GM18951 (cell line): ENCODE data around the gene ITPR3.
"Not testable (repeated sequence)": the region's sequence is repeated elsewhere in the genome, so short reads cannot be mapped to it uniquely, and the experiment has no call there.

ENCODE experiments used
- POLR2A ChIP-seq: IDR thresholded peaks from 4 replicates; pipeline ENCODE4 v1.6.1; 2011; ENCODE audit warnings: mild to moderate bottlenecking; ENCODE audit not compliant: insufficient read length, insufficient read depth; ENCODE audit errors: extremely low read depth
- in situ Hi-C: fragments of 300-500 bp; cut with MboI; formaldehyde crosslinking; loops from one replicate; pipeline ENCODE4 v1.12.0; 2022; ENCODE audit warnings: low sequenced_read_pairs, mixed read lengths, inconsistent platforms; ENCODE audit not compliant: unreplicated experiment

Gene ITPR3

GRCh38 chr6:33595001-33595846 lies 25.9 kb upstream of the ITPR3 start:
- no peak for TF ChIP-seq POLR2A

DNA sequence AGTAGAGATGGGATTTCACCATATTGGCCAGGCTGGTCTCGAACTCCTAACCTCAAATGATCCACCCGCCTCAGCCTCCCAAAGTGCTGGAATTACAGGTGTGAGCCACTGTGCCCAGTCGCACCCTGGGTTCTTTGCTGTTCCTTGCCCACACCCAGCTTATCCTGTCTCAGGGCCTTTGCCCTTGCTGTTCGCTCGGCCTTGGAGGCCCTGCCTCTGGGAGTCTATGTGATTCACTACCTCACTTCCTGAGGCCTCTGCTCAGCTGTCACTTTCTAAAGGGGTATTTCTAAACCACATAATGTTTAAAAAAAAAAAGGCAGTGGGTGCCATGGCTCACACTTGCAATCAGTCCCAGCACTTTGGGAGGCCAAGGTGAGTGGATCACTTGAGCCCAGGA lies 24.2 kb upstream of the ITPR3 start:
- in situ Hi-C loops = not testable (repeated sequence)

More at GRCh38 chr6:33595001-33595846, 25.9 kb upstream of the ITPR3 start:
- in situ Hi-C loops = no loop called here

- TF ChIP-seq POLR2A = no peak
- in situ Hi-C loops = no loop called here
These were observed 23.4 kb upstream of the ITPR3 start for GRCh38 chr6:33597551-33598322.

DNA sequence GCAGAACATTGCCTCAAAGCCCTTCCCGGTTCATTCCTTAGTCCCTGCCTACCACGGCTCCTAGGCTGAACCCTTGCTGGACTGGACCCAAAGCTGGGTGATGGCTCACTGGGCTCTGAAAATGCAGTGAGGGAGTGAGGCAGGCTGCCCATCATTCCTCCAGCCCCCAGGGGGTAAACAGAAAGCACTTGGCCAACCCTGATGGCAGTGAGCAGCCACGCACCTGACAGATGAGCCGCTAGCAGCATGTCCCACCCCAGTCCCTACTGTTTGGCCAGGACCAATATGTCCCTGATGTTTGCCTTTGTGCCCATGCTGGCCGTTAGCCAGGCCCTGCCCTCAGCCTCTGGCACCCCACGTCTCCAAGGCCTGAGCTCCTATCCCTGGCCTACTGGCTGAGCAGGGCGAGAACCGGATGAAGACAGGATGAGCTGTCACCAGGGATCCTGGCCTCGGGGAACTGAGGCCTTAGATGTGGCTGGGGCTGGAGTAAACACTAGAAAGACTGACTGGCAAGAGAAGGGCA lies 21.6 kb upstream of the ITPR3 start:
- in situ Hi-C loops = no loop called here
- TF ChIP-seq POLR2A = no peak

DNA sequence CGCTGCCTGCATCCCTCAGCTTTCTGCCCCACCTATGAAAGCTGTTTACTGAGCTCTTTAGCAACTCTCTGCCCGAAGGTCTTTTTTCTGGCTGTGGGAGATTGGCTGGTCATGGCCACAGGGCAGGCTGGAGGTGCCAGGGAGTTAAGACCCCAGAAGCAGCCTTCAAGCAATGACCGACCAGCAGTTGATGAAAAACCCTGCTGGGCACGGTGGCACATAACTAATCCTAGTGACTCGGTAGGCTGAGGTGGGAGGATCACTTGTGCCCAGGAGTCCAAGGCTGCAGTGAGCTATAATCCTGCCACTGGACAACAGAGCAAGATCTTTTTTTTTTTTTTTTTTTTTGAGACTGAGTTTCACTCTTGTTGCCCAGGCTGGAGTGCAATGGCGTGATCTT lies 20.4 kb upstream of the ITPR3 start:
- no peak for TF ChIP-seq POLR2A
- in situ Hi-C loops = no loop called here

GRCh38 chr6:33602180-33602579 lies 18.9 kb upstream of the ITPR3 start:
- no peak for TF ChIP-seq POLR2A
- in situ Hi-C loops = no loop called here

GRCh38 chr6:33604941-33605854 lies 15.9 kb upstream of the ITPR3 start:
- no peak for TF ChIP-seq POLR2A
- in situ Hi-C loops = no loop called here

GRCh38 chr6:33606642-33607041 lies 14.5 kb upstream of the ITPR3 start:
- no peak for TF ChIP-seq POLR2A
- in situ Hi-C loops = no loop called here

- in situ Hi-C loops = no loop called here
- TF ChIP-seq POLR2A = no peak
These were observed 13.9 kb upstream of the ITPR3 start for GRCh38 chr6:33607126-33607783.

DNA sequence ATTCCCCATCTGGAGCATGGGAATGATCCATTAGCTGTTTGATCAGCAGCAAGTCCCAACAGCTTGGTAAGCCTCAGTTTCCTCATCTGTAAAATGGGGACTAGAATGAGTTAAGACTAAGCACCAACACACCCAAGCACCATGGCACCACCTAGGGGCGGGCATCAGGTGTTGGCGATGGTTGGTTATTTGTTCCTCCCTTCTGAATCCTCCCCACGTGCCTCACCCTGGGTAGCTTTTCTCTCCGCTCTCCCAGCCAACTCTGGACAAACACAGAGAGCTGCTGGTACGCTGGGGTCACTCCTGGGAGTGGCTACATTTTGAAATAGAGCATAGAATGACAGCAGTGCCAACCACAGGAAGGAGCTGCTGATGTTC lies 13.3 kb upstream of the ITPR3 start:
- in situ Hi-C loops = no loop called here

GRCh38 chr6:33609019-33609418 lies 12.1 kb upstream of the ITPR3 start:
- in situ Hi-C loops = no loop called here
- no peak for TF ChIP-seq POLR2A

More for the DNA sequence above, 13.3 kb upstream of the ITPR3 start:
- TF ChIP-seq POLR2A = no peak

DNA sequence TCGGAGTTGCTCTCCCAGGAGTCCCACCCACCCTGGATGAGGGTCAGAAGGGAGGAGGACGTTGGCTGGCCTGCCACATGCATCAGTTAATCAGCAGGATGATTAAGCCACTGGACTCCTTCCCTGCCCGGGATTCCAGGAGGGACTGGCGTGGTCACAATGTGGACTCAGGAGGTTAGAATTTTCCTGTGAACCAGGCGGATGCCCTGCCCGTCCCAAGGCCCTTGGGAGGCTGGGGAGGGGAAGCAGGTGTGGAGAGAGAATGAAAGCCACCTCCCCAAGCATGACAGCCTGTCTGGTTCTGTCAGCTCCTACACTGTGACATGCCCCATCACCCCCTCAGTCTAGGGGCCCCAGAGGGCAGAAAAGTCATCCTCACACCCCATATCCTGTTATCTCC lies 11.6 kb upstream of the ITPR3 start:
- no peak for TF ChIP-seq POLR2A
- in situ Hi-C loops = no loop called here
